DND-41 (cell line): ENCODE data around the gene FANCE.

Experiments used
- ATAC-seq: fragments of 200-7000 bp; cut with Tn5 transposase; 3 replicates; pipeline ENCODE4 v1.9.1; 2021; ENCODE audit warnings: low read depth; ENCODE audit not compliant: insufficient read depth
- DNase-seq: peaks from one replicate; pipeline ENCODE4 v3.0.0-alpha.2; 2020
- H2AFZ ChIP-seq: 2 replicates; pipeline ENCODE4 v1.6.0; 2012; ENCODE audit warnings: low read depth, low read length
- H3K27ac ChIP-seq: 2 replicates; pipeline ENCODE4 v1.5.1; 2012; ENCODE audit warnings: low read length, inconsistent platforms
- H3K27me3 ChIP-seq: fragments of 200-600 bp; sonication (generic); 2 replicates; pipeline ENCODE4 v1.6.0; 2012; ENCODE audit warnings: low read length, mild to moderate bottlenecking, inconsistent platforms; ENCODE audit not compliant: insufficient read depth, poor library complexity
- H3K36me3 ChIP-seq: 2 replicates; pipeline ENCODE4 v1.5.1; 2012; ENCODE audit warnings: low read length, inconsistent platforms; ENCODE audit not compliant: insufficient read depth
- H3K4me1 ChIP-seq: 2 replicates; pipeline ENCODE4 v1.5.1; 2012; ENCODE audit warnings: mild to moderate bottlenecking, low read length; ENCODE audit not compliant: insufficient read depth
- H3K4me2 ChIP-seq: 2 replicates; pipeline ENCODE4 v1.6.0; 2012; ENCODE audit warnings: mild to moderate bottlenecking, moderate library complexity, low read length, inconsistent platforms; ENCODE audit not compliant: insufficient read depth
- H3K4me3 ChIP-seq, 2 experiments: fragments of 200-600 bp in 1 of 2; shearing (Covaris generic) in 1 of 2; 2 replicates each; pipeline ENCODE4 v1.5.1; 2012 to 2016; ENCODE audit warnings: inconsistent platforms in 2 of 2, low read length in 2 of 2, mild to moderate bottlenecking in 2 of 2, low read depth in 1 of 2, moderate library complexity in 1 of 2
- H3K79me2 ChIP-seq: 2 replicates; pipeline ENCODE4 v1.6.0; 2012; ENCODE audit warnings: low read length, inconsistent platforms; ENCODE audit not compliant: insufficient read depth
- H3K9ac ChIP-seq: 2 replicates; pipeline ENCODE4 v1.6.0; 2012; ENCODE audit warnings: low read depth, mild to moderate bottlenecking, inconsistent platforms, low read length, moderate library complexity
- H3K9me3 ChIP-seq: 2 replicates; pipeline ENCODE4 v1.5.1; 2012; ENCODE audit warnings: low read length, moderate library complexity, mild to moderate bottlenecking, inconsistent platforms; ENCODE audit not compliant: insufficient read depth, severe bottlenecking
- H4K20me1 ChIP-seq: 2 replicates; pipeline ENCODE4 v1.6.0; 2012; ENCODE audit warnings: low read length; ENCODE audit not compliant: insufficient read depth
- EZH2 ChIP-seq: IDR thresholded peaks from 3 replicates; pipeline ENCODE4 v1.6.1; 2012; ENCODE audit warnings: borderline replicate concordance, low read depth, mild to moderate bottlenecking, moderate library complexity, low read length, inconsistent platforms; ENCODE audit not compliant: severe bottlenecking
- TF ChIP-seq, protein P1 (sequence below): IDR thresholded peaks from 2 replicates; pipeline ENCODE4 v1.5.1; 2012; ENCODE audit warnings: borderline replicate concordance, low read length, moderate library complexity, mild to moderate bottlenecking; ENCODE audit not compliant: poor library complexity, severe bottlenecking; ENCODE audit errors: extremely low read depth

FANCE gene

DNA sequence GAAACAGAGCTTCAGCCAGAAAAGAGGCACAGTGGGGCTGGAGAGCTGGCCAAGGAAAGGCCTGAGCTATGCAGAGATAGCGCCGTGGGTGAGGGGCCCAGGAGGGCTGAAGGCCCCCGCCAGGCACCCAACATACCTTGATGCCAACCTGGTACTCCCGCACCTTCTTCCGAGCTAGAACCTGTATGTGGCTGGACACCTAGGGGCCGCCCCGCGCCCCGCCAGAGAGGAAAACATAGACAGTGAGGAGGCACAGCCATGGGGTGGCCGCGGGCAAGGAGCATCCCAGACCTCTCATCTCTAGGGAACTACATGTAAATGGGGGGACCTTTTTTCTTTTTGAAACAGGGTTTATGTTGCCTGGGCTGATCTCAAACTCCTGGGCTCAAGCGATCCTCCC, 28.0 kb downstream of the FANCE start:
- TF ChIP-seq EZH2, result no peak
- TF ChIP-seq, protein P1, sequence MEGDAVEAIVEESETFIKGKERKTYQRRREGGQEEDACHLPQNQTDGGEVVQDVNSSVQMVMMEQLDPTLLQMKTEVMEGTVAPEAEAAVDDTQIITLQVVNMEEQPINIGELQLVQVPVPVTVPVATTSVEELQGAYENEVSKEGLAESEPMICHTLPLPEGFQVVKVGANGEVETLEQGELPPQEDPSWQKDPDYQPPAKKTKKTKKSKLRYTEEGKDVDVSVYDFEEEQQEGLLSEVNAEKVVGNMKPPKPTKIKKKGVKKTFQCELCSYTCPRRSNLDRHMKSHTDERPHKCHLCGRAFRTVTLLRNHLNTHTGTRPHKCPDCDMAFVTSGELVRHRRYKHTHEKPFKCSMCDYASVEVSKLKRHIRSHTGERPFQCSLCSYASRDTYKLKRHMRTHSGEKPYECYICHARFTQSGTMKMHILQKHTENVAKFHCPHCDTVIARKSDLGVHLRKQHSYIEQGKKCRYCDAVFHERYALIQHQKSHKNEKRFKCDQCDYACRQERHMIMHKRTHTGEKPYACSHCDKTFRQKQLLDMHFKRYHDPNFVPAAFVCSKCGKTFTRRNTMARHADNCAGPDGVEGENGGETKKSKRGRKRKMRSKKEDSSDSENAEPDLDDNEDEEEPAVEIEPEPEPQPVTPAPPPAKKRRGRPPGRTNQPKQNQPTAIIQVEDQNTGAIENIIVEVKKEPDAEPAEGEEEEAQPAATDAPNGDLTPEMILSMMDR, result no peak
- Histone ChIP-seq H3K79me2 (no peaks in the 10 kb centered on the region), H3K9ac (no peak overlapping the region), H2AFZ (no peak overlapping the region), H3K36me3 (no peaks in the 10 kb centered on the region), H4K20me1 (peaks cover 3% of the 10 kb centered on the region; the same call in 1 of the 2 replicates), H3K4me3 (no peak overlapping the region), H3K27ac (no peak overlapping the region), H3K4me2 (no peak overlapping the region), H3K4me1 (no peaks in the 10 kb centered on the region), H3K27me3 (peaks cover 3% of the 10 kb centered on the region), H3K9me3 (no peaks in the 10 kb centered on the region)
- no peak for DNase-seq
- ATAC-seq, result no peak

DNA sequence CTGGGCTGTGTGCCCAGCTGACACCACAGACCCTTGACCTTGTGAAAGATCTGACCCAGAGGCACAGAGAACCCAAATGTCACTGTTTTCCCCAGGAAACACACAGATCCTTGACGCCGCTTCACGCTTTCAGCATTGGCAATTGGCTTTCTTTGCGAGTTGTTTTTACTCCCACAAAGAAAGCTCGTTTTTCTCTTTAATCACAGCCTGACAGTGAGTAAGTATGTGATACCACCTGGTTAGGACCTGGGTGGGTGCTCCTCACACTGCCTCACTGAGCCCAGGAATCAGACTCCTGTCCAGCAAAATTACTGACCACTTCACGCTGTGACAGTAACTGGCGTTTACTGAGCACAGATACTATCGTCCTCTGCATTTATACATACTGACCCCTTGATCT, 29.1 kb downstream of the FANCE start:
- Histone ChIP-seq H2AFZ (no peak overlapping the region), H3K9ac (no peak overlapping the region), H3K4me1 (no peaks in the 10 kb centered on the region), H3K27me3 (peaks cover 3% of the 10 kb centered on the region), H3K4me3 (no peak overlapping the region), H3K36me3 (no peaks in the 10 kb centered on the region), H3K9me3 (no peaks in the 10 kb centered on the region), H3K27ac (no peak overlapping the region), H3K4me2 (no peak overlapping the region), H3K79me2 (no peaks in the 10 kb centered on the region), H4K20me1 (no peaks in the 10 kb centered on the region)
- ATAC-seq (no peak), DNase-seq (no peak)
- no peak for TF ChIP-seq EZH2
- TF ChIP-seq, protein P1, result no peak

DNA sequence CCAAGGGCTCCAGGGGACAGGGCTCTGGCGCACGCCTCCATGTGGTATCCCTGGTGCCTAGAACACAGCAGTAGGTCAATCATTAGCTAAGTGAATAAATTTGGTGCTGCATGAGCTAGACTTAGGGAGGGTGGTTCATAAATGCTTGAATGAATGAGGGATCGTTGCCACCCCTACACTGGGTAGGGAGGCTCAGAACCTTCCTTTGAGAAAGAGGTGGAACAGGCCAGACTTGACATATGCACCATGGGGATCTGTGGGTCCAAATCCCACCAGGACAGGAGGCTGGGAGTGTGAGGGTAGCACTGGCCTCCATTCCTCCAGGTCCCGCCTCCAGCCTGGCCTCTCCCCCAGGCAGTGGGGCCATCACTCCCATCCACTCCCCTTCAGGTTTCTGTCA, 30.9 kb downstream of the FANCE start:
- H3K27ac ChIP-seq, result no peak overlapping the region
- H3K27me3 ChIP-seq, result peaks cover 3% of the 10 kb centered on the region

More for the DNA sequence above, 30.9 kb downstream of the FANCE start:
- TF ChIP-seq EZH2, result no peak
- TF ChIP-seq, protein P1, result no peak
- H3K4me2 ChIP-seq, result no peak overlapping the region
- no peak overlapping the region for H3K4me3 ChIP-seq
- no peak overlapping the region for H2AFZ ChIP-seq
- H3K4me1 ChIP-seq, result no peaks in the 10 kb centered on the region
- no peak for ATAC-seq
- no peak overlapping the region for H3K9ac ChIP-seq
- no peaks in the 10 kb centered on the region for H3K9me3 ChIP-seq
- DNase-seq, result no peak
- H4K20me1 ChIP-seq, result no peaks in the 10 kb centered on the region
- H3K79me2 ChIP-seq, result no peaks in the 10 kb centered on the region
- H3K36me3 ChIP-seq, result no peaks in the 10 kb centered on the region
